Measurements from ENCODE around the gene CFAP46. TPM values are rescaled to one million over a fixed set of nuclear protein-coding genes. Genes with fewer than 3 reads are reported as not detected.
"Not testable (repeated sequence)": the region's sequence is repeated elsewhere in the genome, so short reads cannot be mapped to it uniquely, and the experiment has no call there.

Gene CFAP46
- total and polyA plus RNA-seq, 2 donors, result 0.53 TPM; not detected in 1

DNA sequence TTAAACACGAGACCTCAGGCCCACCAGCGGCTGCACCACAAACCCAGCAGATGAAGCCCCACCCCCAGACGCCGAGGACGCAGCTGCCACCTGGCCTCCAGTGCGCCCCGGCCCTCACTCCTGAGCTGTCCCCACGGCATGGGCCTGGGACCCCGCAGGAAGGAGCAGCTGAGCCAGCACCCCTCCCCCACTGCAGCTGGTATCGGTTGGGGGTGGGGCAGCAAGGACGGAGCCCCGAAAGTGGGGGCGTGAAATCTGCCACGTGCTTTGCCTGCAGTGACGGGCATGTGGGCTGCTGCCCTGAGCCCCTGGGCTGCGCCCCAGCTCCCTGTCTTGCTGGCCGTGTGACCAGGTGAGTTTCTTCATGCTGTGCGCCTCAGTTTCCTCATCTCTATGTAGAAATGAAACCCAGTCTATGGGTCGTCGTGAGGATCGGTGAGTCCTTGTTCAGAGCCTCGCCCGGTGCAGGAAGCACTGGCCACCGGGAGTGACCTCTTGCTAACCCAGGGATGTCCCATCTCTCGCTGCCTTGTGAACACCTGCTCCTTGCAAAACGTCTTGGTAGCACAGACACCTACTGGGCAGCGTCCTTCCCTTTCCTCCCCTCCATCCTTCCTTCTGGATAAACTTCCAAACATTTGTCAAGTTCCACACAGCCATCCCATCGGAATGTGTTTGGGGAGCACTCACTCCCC lies 32.0 kb downstream of the CFAP46 start:
- 82% methylated on average over 28 of the region's 28 CpGs for WGBS
- no peaks in the 10 kb centered on the region for H3K4me1 ChIP-seq (ENCODE audit: insufficient read depth)
- H3K27ac ChIP-seq (ENCODE audit: low read depth), result no peak overlapping the region
- no peaks in the 10 kb centered on the region for H3K36me3 ChIP-seq (ENCODE audit: insufficient read depth)
- DNase-seq (ENCODE audit: extremely low spot score), result no peak
- H3K4me3 ChIP-seq (ENCODE audit: low read depth, low read length), result no peak overlapping the region

DNA sequence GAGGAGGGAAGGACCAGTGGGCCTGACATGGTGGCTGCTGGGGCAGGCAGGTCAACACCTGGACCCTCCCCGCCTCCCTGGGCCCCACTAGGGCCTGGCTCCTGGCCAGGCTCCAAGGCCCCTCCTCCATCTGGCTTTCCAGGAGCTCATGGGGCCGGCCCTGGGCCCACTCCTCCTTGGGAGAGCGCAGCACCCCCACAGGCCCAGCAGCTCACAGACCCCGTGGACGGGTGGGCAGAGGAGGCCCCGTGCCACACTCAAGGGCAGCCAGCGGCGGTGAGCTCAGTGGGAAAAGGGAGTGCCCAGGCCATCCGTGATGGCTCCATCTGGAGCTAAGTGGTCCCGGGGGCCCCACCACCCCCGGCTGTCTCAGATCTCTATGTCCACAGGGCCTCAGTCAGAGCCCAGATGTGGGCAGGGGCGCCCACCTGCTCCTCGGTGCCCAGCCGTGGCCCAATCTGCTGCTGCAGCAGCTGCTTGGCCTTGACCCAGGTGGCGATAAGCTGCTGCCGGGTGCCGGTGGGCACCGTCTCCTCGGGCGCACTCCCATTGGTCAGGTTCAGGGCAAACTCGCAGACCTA lies 32.8 kb downstream of the CFAP46 start:
- Histone ChIP-seq H3K27ac (ENCODE audit: low read depth) (no peak overlapping the region), H3K4me3 (ENCODE audit: low read depth, low read length) (no peak overlapping the region), H3K36me3 (ENCODE audit: insufficient read depth) (no peaks in the 10 kb centered on the region), H3K4me1 (ENCODE audit: insufficient read depth) (no peaks in the 10 kb centered on the region)
- 90% methylated on average over 21 of the region's 21 CpGs for WGBS
- no peak for DNase-seq (ENCODE audit: extremely low spot score)

DNA sequence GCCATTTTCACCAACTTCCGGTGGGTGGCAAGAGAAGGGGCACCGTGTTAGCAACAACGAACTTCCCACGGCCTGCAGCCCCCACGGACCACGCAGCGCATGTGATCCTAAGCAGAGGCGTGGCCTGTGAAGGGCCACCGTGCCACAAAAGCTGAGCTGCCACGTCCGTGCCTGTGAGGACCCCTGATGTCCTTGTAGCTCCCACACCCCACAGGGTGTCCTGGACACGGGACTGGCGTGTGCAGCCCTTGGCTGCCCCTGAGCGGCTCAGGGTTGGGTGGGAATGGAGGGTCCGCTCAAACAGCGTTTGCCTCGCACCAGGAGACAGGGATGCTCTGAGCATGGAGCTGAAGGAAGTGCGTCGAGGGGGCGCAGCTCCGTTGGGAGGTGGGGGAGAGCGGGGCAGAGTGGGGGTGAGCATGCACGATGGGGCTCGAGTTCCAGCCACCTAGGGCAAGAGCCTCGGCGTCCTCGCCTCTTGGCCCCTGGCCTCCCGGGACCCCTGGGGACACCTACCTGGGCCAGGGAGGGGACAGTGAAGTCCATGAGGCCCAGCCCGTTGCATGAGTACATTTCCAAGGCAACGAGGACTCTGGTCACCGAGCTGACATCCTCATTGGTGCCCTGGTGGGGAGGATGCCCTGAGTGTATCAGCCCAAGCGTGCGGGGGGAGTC lies 33.6 kb downstream of the CFAP46 start:
- no peaks in the 10 kb centered on the region for H3K4me1 ChIP-seq (ENCODE audit: insufficient read depth)
- no peak overlapping the region for H3K27ac ChIP-seq (ENCODE audit: low read depth)
- H3K36me3 ChIP-seq (ENCODE audit: insufficient read depth), result no peaks in the 10 kb centered on the region
- H3K4me3 ChIP-seq (ENCODE audit: low read depth, low read length), result no peak overlapping the region
- no peak for DNase-seq (ENCODE audit: extremely low spot score)
- 94% methylated on average over 33 of the region's 33 CpGs for whole genome bisulfite sequencing

DNA sequence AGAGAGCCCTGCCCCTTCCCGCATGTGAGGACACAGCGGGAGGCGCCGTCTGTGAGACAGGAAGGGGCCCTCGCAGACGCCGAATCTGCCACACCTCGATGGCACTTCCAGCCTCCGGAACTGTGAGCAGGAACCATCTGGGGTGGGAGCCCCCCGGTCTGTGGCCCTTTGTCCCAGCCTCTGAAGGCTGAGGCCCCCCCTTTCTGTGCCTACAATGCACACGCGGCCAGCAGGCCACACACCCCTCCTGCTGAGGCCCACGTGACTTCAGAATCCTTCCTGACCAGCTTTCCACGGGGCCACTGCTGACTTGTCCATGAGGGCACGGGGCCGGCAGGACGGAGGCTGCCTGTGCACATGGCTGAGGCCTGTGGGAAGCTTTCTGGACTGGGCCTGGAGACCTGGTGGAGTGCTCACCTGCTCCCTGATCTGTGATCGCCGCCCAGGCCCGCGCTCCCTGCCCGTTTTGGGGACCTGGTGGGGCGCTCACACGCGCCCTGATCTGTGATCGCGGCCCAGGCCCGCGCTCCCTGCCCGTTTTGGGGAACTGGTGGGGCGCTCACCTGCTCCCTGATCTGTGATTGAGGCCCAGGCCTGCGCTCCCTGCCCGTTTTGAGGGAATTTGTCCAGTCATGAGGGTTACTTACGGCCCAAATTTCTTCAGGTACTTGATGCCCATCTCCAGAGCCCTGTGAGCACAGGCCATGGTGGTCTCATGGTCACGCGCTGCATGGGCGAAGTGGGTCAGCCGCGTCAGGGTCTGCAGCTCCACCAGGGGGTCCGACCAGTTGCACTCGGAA lies 34.3 kb downstream of the CFAP46 start:
- H3K36me3 ChIP-seq (ENCODE audit: insufficient read depth), result no peaks in the 10 kb centered on the region
- no peak overlapping the region for H3K27ac ChIP-seq (ENCODE audit: low read depth)
- H3K4me1 ChIP-seq (ENCODE audit: insufficient read depth), result no peaks in the 10 kb centered on the region
- no peak for DNase-seq (ENCODE audit: extremely low spot score)
- H3K4me3 ChIP-seq (ENCODE audit: low read depth, low read length), result no peak overlapping the region
- WGBS, result 88% methylated on average over 41 of the region's 41 CpGs

DNA sequence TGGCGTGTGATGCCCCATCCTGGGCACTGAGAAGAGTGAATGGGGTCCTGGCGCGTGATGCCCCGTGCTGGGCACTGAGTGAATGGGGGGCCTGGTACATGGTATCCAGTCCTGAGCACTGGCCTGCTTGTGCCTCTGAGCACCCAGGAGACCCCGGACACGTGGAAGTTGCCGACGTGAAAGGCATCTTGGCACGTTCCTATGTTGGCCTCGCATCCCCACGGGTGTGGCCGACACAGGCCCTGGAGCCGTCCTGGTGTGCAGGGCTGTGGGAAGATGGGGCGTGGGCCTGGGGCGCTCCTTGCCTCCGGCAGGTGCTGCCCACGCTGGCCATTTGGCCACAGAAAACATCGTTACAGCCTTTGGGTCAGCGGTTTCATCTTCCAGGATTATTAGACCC lies 35.5 kb downstream of the CFAP46 start:
- WGBS, result 85% methylated on average over 19 of the region's 19 CpGs
- Histone ChIP-seq H3K4me3 (ENCODE audit: low read depth, low read length) (no peak overlapping the region), H3K36me3 (ENCODE audit: insufficient read depth) (no peaks in the 10 kb centered on the region), H3K27ac (ENCODE audit: low read depth) (no peak overlapping the region), H3K4me1 (ENCODE audit: insufficient read depth) (no peaks in the 10 kb centered on the region)
- no peak for DNase-seq (ENCODE audit: extremely low spot score)

DNA sequence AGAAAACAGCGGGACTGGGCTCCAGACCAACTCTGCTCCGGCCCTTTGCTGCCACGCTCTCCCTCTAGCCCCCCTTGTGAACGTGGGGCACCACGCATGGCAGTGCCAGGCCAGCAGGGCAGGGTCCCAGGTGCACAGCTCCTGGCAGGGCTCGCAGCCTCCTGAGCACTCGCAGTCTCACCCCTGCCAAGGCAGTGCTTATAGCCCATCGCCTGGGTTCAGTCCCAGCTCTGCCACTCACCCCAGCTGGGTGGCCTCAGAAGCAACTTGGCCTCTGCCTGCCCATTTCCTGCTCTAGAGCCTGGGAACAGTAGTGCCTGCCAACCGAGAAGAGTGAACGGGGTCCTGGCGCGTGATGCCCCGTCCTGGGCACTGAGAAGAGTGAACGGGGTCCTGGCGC lies 36.3 kb downstream of the CFAP46 start:
- 95% methylated on average over 15 of the region's 15 CpGs for WGBS
- no peak overlapping the region for H3K27ac ChIP-seq (ENCODE audit: low read depth)
- no peak overlapping the region for H3K4me3 ChIP-seq (ENCODE audit: low read depth, low read length)
- H3K36me3 ChIP-seq (ENCODE audit: insufficient read depth), result no peaks in the 10 kb centered on the region
- no peak for DNase-seq (ENCODE audit: extremely low spot score)
- no peaks in the 10 kb centered on the region for H3K4me1 ChIP-seq (ENCODE audit: insufficient read depth)

DNA sequence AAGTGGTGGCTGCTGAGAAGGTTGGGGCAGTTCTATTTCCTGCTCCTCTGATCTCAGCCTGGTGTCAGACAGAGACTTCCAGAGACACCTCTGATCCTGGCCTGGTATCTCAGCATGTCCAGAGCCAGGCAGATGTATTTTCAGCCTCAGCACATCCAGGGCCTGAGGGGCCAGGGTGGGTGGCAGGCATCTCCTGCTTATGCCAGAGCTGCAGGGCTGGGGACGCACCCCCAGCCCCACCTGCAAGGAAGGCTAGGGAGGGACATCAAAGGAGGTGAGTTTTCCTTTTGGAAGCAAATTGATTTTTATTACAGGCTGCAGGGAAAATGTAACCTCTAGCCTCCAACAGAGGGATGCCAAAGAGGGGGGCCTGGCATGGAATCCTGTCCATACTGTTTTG lies 36.7 kb downstream of the CFAP46 start:
- no peaks in the 10 kb centered on the region for H3K4me1 ChIP-seq (ENCODE audit: insufficient read depth)
- H3K4me3 ChIP-seq (ENCODE audit: low read depth, low read length), result no peak overlapping the region
- DNase-seq (ENCODE audit: extremely low spot score), result no peak
- H3K27ac ChIP-seq (ENCODE audit: low read depth), result no peak overlapping the region
- no peaks in the 10 kb centered on the region for H3K36me3 ChIP-seq (ENCODE audit: insufficient read depth)
- 98% methylated on average over 1 of the region's 1 CpG for WGBS

DNA sequence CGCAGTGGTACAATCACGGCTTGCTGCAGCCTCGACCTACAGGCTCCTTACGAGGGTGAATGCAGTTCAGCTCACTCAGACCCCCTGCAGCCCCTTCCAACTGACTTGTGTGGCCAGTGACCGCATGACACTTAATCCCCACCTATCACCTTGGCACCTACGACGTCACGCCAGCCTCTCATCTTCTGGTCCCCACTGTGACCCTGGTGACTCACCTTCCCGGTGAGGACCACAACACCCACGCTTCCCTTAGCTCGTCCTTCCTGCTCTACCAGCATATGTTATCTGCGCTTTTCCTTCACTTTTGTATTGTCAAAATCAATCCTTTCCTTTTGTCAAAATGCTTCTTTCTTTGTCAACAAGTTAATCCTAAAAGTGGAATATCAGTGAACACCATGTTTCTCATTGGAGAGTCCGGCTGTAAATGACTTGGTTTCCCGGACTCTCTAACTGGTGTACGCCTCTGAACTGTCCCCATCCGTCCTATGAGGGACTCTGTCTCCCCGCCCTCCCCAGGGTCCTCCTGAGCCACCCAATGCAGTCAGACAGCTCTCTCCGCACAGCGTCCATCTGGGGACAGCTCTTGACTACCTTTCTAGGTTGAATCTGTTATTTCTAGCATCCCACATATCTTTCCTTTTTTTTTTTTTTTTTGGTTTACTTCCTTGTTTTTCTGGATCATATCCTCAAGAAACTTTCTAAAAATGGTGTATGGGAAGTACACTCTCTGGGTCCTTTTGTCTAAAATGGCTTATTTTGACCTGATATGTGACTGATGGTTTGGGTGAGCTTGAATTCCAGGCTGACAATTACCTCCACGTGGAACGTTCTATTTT lies 37.3 kb downstream of the CFAP46 start:
- no peak overlapping the region for H3K4me3 ChIP-seq (ENCODE audit: low read depth, low read length)
- H3K36me3 ChIP-seq (ENCODE audit: insufficient read depth), result no peaks in the 10 kb centered on the region
- no peak for DNase-seq (ENCODE audit: extremely low spot score)
- H3K4me1 ChIP-seq (ENCODE audit: insufficient read depth), result no peaks in the 10 kb centered on the region
- 86% methylated on average over 21 of the region's 21 CpGs for WGBS
- no peak overlapping the region for H3K27ac ChIP-seq (ENCODE audit: low read depth)

DNA sequence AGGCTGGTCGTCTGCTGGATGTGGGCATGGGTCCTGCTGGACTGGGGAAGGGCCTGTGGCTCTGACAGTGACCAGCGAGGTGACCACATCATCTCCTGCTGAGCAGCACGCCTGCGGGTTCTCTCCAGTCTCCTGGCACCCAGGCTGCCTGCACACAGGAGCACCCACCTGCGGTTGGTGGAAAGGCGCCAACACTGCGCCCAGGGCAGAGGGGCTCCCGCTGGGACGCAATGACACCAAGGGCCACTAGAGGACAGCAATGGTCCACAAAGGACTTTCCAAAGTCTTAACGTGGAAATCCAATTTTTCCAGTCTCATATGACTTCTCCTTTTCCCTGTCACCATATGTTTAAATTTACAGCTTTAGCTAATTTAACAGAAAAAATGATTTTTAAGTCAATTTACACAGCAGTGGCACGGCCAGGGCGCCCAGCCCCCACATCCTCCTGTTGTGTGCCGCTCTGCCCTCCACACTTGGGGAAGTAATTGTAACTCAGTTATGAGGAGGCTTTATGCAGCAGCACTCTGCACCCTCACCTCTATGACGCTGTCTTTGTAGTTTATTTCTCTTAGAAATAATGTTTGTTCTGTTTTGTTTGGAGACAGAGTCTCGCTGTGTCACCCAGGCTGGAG lies 38.1 kb downstream of the CFAP46 start:
- H3K27ac ChIP-seq (ENCODE audit: low read depth), result no peak overlapping the region
- no peaks in the 10 kb centered on the region for H3K36me3 ChIP-seq (ENCODE audit: insufficient read depth)
- DNase-seq (ENCODE audit: extremely low spot score), result no peak
- H3K4me1 ChIP-seq (ENCODE audit: insufficient read depth), result no peaks in the 10 kb centered on the region
- H3K4me3 ChIP-seq (ENCODE audit: low read depth, low read length), result no peak overlapping the region
- WGBS, result 31% methylated on average over 15 of the region's 15 CpGs

DNA sequence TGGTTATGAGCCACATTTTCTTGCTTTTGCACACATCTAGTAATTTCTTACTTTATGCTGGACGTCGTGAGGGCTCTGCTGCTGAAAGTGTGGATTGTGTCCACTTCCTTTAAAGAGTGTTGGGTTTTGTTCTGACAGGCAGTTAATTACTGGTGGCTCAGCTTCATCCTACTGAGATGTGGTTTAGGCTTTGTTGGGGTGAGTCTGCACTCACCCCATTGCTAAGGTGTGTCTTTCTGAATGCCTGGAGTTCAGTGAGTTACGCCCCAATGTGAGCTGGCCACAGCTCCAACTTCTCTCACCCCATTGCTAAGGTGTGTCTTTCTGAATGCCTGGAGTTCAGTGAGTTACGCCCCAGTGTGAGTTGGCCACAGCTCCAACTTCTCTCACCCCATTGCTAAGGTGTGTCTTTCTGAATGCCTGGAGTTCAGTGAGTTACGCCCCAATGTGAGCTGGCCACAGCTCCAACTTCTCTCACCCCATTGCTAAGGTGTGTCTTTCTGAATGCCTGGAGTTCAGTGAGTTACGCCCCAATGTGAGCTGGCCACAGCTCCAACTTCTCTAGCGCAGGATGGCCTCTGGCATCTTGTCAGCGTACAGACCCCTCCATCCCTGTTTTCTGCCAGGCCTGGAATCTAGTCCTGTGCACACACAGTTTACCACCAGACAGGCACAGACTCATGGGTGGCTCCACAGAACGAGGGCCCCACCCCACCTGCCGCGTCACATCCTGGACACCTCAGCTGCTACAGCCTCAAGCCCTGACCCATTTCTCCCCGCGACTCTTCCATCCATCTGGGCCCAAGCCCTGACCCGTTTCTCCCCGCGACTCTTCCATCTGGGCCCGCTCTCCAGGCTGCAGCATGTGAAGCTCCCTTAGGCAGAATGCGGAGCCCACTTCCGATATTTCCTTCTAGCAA lies 39.5 kb downstream of the CFAP46 start:
- DNase-seq (ENCODE audit: extremely low spot score); H3K36me3 ChIP-seq (ENCODE audit: insufficient read depth); H3K27ac ChIP-seq (ENCODE audit: low read depth); H3K4me3 ChIP-seq (ENCODE audit: low read depth, low read length); H3K4me1 ChIP-seq (ENCODE audit: insufficient read depth): not testable (repeated sequence)
- WGBS, result 89% methylated on average over 19 of the region's 19 CpGs

DNA sequence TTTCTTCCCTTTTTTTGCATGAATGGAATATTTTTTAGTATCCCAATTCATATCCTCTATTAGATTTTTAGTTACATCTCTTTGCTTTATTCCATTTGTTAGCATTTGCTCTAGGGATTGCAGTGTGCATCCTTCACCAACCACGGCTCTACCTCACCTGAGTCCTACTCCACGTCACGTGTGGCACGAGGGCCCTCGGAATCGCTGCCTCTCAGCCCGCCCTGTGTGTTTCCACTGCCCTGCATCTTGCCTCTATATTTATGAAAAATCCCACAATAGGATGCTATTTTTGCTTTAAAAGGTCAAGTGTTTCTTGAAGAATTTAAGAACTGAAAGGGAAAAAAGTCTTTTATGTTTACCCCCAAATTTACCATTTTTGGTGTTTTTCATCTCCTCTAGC lies 41.0 kb downstream of the CFAP46 start:
- Histone ChIP-seq H3K27ac (ENCODE audit: low read depth) (no peak overlapping the region), H3K36me3 (ENCODE audit: insufficient read depth) (no peaks in the 10 kb centered on the region), H3K4me3 (ENCODE audit: low read depth, low read length) (no peak overlapping the region), H3K4me1 (ENCODE audit: insufficient read depth) (no peaks in the 10 kb centered on the region)
- 90% methylated on average over 7 of the region's 7 CpGs for WGBS
- no peak for DNase-seq (ENCODE audit: extremely low spot score)

DNA sequence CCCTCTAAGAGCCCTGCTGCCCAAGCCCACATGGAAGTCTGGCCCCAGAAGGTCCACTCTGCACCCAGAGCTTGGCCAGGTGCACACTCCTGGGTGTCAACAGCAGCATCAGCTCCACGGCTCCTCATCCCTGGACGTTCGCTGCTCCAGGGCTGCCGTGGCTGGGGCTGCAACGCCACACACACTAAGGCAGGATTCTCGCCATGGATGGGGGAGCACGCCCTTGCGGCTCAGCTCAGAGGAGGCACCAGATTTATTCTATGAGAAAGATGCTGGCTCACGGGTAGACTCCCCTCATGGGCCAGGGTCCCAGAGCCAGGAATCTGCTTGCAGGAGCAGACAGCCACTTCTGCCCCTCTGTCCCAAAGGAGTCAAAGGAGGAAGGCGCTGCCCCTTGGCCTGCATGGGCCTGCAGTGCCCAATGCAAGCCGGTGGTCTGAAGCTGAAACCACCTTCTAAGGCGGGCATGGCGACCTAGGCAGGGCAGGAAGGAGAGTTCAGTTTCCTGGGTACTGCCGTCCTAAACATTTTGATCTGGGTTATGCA lies 42.1 kb downstream of the CFAP46 start:
- no peak for DNase-seq (ENCODE audit: extremely low spot score)
- Histone ChIP-seq H3K4me1 (ENCODE audit: insufficient read depth) (no peaks in the 10 kb centered on the region), H3K27ac (ENCODE audit: low read depth) (no peak overlapping the region), H3K4me3 (ENCODE audit: low read depth, low read length) (no peak overlapping the region), H3K36me3 (ENCODE audit: insufficient read depth) (no peaks in the 10 kb centered on the region)
- WGBS, result 92% methylated on average over 14 of the region's 14 CpGs
